ENCODE measurements around the gene SLC23A1. TPM values are rescaled to one million over a fixed set of nuclear protein-coding genes. Genes with fewer than 3 reads are reported as not detected.

The SLC23A1 gene
- total RNA-seq, 1 donor from 2014 or later, result 1.4 TPM

- no peak overlapping the region for H3K4me3 Mint-ChIP-seq
Measured at GRCh38 chr5:139371482-139372435, 11.3 kb downstream of the SLC23A1 start.

GRCh38 chr5:139369181-139369580 lies 13.9 kb downstream of the SLC23A1 start:
- Mint-ChIP-seq H3K4me3 (no peak overlapping the region), H3K9me3 (no peaks in the 10 kb centered on the region), H3K27me3 (no peaks in the 10 kb centered on the region), H3K27ac (no peak overlapping the region), H3K4me1 (no peaks in the 10 kb centered on the region), H3K36me3 (ENCODE audit: low read depth) (peaks cover 68% of the 10 kb centered on the region)
- no peak for TF ChIP-seq CTCF (IDR thresholded peaks at IDR 0.05)
- POLR2A ChIA-PET, result interaction anchor here (0.6 to 0.7 kb wide), 2 partner anchors 75 to 99 kb away, joined by 3 read pairs; partner anchors contain the start of gene MATR3
- intact Hi-C loops (cut with micrococcal nuclease), result loop anchor here (2.0 kb wide), 1 partner anchor 18 kb away; no protein-coding TSS in a partner anchor
- ATAC-seq (ENCODE audit: low read depth), result no peak
- CTCF ChIA-PET, result interaction anchor here (1.8 kb wide), 1 partner anchor 19 kb away, joined by 4 read pairs; no protein-coding TSS in a partner anchor
- no peak for DNase-seq

More at GRCh38 chr5:139371482-139372435, 11.3 kb downstream of the SLC23A1 start:
- ATAC-seq (ENCODE audit: low read depth), result no peak
- intact Hi-C loops (cut with micrococcal nuclease), result no loop called here
- ChIA-PET POLR2A (no interaction called here), CTCF (no interaction called here)
- H3K36me3 Mint-ChIP-seq (ENCODE audit: low read depth), result peaks cover 52% of the 10 kb centered on the region
- TF ChIP-seq CTCF (IDR thresholded peaks at IDR 0.05), result no peak
- H3K4me1 Mint-ChIP-seq, result no peaks in the 10 kb centered on the region
- H3K27ac Mint-ChIP-seq, result no peak overlapping the region
- H3K9me3 Mint-ChIP-seq, result no peaks in the 10 kb centered on the region
- H3K27me3 Mint-ChIP-seq, result no peaks in the 10 kb centered on the region
- no peak for DNase-seq

- peaks cover 69% of the 10 kb centered on the region for H3K36me3 Mint-ChIP-seq (ENCODE audit: low read depth)
- POLR2A ChIA-PET, result interaction anchor here (0.7 to 1.2 kb wide), 2 partner anchors 27 to 75 kb away, joined by 3 read pairs; partner anchors contain the start of gene MATR3
- ATAC-seq (ENCODE audit: low read depth), result no peak
- no peaks in the 10 kb centered on the region for H3K9me3 Mint-ChIP-seq
- no peaks in the 10 kb centered on the region for H3K4me1 Mint-ChIP-seq
- intact Hi-C loops (cut with micrococcal nuclease), result loop anchor here (2.0 kb wide), 1 partner anchor 18 kb away; no protein-coding TSS in a partner anchor
- H3K27ac Mint-ChIP-seq, result peak overlapping the region; percentile 41
- H3K4me3 Mint-ChIP-seq, result no peak overlapping the region
- no peak for DNase-seq
- H3K27me3 Mint-ChIP-seq, result no peaks in the 10 kb centered on the region
- no peak for TF ChIP-seq CTCF (IDR thresholded peaks at IDR 0.05)
- CTCF ChIA-PET, result interaction anchor here (1.8 kb wide), 1 partner anchor 19 kb away, joined by 4 read pairs; no protein-coding TSS in a partner anchor
Measured at GRCh38 chr5:139368613-139369012, 14.5 kb downstream of the SLC23A1 start.

GRCh38 chr5:139364466-139364865 lies 18.6 kb downstream of the SLC23A1 start:
- DNase-seq (no peak), ATAC-seq (ENCODE audit: low read depth) (no peak)
- ChIA-PET POLR2A (interaction anchor here (1.2 kb wide), 1 partner anchor 22 kb away, joined by 3 read pairs; no protein-coding TSS in a partner anchor), CTCF (interaction anchor here (1.0 kb wide), 1 partner anchor 10 kb away, joined by 3 read pairs; no protein-coding TSS in a partner anchor)
- Mint-ChIP-seq H3K27ac (no peak overlapping the region), H3K36me3 (ENCODE audit: low read depth) (peaks cover 51% of the 10 kb centered on the region), H3K9me3 (no peaks in the 10 kb centered on the region), H3K4me1 (peaks cover 2% of the 10 kb centered on the region), H3K4me3 (no peak overlapping the region), H3K27me3 (no peaks in the 10 kb centered on the region)
- TF ChIP-seq CTCF (IDR thresholded peaks at IDR 0.05), result no peak
- intact Hi-C loops (cut with micrococcal nuclease), result no loop called here

GRCh38 chr5:139363937-139364336 lies 19.2 kb downstream of the SLC23A1 start:
- intact Hi-C loops (cut with micrococcal nuclease), result no loop called here
- Mint-ChIP-seq H3K27ac (no peak overlapping the region), H3K27me3 (no peaks in the 10 kb centered on the region), H3K4me3 (no peak overlapping the region), H3K36me3 (ENCODE audit: low read depth) (peaks cover 48% of the 10 kb centered on the region), H3K9me3 (no peaks in the 10 kb centered on the region), H3K4me1 (peaks cover 2% of the 10 kb centered on the region)
- TF ChIP-seq CTCF (IDR thresholded peaks at IDR 0.05), result no peak
- ChIA-PET POLR2A (interaction anchor here (0.5 to 1.2 kb wide), 2 partner anchors 13 to 22 kb away, joined by 3 read pairs; no protein-coding TSS in a partner anchor), CTCF (interaction anchor here (1.0 kb wide), 1 partner anchor 10 kb away, joined by 3 read pairs; no protein-coding TSS in a partner anchor)
- DNase-seq, result no peak
- ATAC-seq (ENCODE audit: low read depth), result no peak
